NCI-H187 treated with DMSO at 0.1 percent for 48 hours (cell line): ENCODE data around the gene DCAF15.
A peak's percentile ranks its signal among the peaks of the same experiment; 100 is the strongest.
"Not testable (repeated sequence)": the region's sequence is repeated elsewhere in the genome, so short reads cannot be mapped to it uniquely, and the experiment has no call there.

Experiments used
- DNase-seq: peaks from one replicate; lab custom pipeline; 2025; lab: John Stamatoyannopoulos, UW

The DCAF15 gene

DNA sequence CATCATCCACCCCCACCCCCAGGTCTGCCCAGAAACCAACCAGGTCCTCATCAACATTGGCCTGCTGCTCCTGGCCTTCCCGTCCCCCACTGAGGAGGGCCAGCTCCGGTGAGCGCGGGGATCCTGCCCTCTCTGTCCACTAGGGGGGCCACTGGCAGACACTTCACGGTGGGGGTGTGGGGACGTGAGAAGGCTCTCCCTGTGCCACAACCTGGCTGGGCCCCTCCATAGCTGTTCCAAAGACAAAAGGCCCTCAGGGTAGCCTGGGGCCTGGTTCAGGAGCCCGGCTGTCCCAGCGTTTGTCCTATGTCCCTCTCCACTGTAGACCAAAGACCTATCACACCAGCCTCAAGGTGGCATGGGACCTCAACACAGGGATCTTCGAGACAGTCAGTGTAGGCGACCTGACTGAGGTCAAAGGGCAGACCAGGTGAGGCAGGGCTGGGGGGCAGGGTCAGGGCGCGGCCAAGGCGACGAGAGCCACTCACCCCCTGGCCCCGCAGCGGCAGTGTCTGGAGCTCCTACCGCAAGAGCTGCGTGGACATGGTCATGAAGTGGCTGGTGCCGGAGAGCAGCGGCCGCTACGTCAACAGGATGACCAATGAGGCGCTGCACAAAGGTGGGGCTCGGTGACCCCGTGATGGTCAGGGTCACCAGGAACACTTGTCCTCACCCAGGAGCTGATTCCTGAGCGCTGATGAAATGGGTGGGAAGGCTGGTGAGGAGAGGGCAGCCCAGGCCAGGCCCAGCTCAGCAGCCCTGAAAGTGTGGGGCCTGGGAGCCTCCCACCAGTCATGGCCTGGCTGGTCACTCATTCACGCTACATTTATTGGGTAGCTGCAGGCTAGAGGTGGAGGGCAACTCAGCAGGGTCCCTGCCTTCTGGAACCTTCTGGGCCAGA, 7.9 kb downstream of the DCAF15 start:
- no peak for DNase-seq

DNA sequence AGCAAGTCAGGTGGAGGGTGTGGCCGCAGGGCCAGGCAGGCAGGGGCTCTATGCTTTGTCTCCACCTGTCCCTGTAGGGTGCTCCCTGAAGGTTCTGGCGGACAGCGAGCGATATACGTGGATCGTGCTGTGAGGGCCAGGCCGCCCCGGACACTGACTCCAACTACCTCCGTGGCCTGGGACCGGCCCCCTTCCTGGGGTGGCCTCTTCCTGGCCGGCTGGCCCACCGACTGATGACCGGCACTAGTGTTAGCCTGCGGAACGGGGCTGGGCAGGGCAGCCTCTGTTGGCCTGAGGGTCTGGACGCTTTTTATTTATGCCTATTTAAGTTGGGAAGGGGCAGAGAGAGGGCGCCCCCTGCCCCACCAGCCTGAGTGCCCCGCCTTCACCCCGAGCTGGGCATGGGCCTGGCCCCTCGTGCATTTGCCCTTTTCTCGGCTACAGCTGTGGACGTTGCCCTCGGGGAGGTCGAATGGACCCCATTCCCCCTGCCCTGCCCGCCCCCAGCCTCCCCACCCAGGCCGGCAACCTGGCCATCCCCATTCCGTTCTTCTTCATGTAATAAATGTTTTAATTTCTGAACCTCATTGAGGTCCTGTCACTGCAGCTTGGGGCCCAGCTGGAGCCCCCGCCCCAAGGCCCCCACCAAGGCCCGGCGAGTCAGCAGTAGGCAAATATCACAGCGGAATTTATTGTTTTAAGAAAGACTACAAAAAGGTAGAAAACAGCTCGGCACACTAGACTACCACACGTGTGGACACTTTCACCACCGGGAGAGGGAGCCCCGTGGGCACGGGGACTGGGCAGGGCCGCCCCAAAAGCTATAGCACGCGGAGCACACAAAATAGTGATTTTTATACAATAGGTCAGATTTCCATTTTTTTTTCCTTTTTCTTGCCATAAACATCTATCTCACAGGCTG, 8.8 kb downstream of the DCAF15 start:
- DNase-seq: no peak

DNA sequence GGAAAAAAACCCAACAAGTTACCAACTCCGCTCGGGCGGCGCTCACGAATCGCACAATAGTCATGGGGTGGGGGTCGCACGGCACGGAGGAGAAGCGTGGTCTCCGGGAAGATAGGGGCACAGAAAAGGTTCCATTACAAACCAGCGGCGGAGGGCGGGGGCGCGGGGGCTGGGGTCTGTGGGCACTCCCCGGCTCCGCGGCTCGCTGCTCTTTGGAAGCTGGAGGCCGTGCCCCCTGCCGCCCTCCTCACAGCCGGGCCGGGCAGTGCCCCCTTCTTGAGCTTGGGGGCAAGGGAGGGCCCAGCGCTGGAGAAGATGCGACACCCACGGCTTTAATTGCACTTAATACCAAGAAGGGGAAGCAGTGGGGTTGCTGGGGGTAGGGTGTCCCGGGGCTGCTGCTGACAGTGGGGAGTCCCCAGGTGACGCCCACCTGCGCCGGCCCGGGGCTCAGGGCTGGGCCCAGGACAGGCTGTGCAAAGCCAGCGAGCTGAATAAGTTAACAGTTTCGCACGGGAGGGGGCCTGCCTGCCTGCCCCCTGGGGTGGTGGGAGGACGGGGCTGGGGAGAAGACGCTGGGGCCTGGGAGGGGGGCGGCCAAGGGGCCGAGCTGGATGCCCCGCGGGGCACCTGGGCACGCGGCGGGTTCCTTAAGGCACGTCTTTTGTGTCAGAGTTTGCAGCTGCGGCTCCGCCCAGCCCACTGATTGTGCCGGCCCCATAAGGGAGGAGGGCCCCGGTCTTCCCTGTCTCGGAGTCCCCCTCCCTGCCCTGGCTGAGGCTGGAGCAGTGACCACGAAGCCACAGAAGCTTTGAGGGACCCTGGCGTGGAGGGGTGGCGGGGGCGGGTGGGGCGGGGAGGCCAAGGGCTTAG, 9.8 kb downstream of the DCAF15 start:
- no peak for DNase-seq

DNA sequence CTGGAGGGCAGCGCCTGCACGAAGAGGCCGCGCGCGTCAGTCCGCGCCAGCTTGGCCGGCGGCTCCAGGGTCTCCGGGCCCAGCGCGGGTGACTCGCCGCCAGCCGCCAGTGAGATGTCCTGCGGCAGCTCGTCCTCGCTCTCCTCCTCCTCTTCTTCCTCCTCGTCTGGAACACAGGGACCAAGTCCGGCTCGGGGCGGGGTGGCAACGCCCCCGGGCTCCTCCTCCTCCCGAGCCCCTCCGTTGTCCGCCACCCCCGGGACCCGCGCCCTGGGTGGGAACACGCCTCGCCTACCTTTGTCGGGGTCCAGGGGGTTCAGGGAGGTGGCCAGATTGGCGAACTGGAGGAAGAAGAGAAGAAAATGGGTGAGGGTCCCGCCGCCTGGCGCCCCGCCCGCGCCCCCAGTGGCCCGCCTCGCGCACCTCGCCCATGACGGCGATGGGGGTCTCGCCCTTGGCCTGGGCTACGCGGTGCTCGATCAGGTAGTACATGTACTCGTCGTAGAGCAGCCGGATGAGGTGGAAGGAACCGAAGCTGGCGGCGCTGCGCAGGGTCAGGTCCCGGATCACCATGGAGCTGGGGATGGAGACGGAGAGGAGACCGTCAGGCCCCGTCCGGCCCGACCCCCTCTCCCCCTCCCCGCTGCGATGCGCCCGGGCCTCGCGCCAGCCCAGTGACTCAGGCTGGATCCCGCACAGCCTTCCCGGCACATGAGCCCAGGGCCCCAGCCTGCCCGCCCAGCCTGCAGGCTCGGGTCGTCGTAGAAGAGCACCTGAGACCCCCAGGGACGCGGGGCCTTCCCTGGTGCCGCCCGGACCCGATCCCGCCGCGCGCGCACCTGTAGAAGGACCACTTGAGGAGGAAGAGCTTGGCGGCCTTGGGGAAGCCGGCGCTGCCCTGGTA, 10.6 kb downstream of the DCAF15 start:
- DNase-seq: no peak

DNA sequence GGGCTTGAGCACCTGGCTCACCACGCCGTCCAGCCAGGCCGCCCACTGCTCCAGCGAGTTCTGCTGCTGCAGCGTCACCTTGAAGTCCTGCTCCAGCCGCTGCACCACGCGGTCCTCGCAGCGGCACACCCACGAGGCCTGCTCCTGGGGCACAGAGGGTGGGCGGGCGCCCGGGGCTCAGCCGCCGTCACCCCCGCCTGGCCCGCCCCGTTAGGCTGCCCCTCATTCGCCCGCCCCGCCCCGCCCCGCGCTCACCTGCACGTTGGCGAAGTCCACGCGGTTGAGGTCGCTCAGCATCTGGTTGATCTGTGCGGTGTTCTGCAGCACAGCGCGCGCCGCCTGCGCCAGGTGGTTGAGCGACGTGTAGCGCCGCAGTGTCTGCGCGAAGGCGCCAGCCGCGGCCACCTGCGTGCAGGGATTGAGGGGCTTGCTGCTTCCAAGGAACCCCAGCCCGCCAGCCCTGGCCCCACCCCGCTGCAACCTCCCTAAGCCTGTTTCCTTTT, 11.3 kb downstream of the DCAF15 start:
- no peak for DNase-seq

DNA sequence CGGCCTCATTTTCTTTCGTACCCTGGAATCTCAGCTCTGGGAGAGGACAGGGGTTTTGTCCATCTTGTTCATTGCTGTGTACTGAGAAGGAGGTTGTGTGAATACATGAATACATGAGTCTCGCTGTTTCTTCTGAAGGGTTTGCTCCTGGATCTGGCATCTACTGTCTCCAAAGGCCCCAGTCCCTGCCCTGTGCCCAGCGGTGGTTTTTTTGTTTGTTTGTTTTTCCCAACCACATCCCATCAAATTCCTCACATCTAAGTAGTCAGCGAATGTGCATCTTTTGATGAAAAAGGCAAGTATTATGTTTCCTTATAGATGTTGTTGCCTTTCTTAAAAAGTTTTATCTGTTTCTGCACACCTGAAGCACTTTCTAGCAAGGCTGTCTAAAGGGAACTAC, 12.5 kb downstream of the DCAF15 start:
- no peak for DNase-seq

DNA sequence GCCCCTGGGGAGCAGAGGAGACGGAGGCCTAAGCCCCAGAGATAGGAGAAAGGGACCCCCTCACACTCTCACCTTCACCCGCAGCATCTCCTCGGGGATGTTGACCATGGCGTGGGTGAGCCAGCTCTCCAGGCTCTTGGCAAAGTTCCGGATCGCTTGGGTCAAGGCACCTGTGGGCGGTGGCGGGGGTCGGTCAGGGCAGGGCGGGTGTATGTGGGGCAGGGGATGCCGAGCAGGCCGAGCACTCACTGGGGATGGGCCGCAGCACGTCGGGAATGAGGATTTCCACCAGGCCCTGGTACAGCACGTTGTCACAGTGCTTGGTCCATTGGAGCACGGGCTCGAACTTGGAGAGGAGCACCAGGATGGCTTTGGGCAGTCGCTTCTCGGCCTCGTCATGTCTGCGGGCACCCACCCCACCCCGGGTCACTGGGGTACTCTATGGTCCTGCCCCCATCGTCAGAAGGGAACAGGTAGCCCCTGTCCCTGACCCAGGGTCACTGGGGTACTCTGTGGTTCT, 13.1 kb downstream of the DCAF15 start:
- DNase-seq: no peak

DNA sequence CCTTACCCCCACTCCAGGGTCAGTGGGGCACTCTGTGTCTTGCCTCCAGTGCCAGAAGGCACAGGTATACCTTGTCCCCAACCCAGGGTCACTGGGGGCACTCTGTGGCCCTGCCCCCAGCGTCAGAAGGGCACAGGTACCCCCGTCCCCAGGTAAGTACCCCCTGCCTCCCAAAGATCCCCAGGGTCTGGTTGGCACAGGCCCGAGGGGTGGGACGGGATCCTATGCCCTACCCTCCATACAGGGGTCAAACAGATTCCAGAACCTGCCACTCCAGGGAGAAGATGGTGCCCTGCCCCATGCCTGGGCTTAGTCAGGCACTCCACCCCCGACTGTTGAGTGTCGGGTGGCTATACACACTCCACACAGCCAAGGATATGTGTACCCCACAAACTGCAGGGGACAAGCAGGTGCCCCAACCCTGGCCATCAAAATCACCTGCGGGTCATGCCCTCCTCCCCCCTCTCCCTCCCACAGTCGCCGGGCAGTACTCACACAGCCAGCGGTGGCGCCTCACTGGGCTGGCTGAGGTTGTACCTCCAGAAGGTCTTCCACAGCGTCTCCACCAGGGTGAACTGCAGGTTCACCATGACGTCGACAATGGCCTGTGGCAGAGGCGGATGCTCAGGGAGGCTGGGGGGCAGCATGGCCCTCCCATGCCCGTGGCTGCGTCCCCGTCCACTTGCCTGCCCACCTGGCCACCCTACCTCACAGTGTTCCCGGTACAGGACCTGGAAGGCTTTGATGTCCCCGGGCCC, 13.8 kb downstream of the DCAF15 start:
- DNase-seq: no peak

DNA sequence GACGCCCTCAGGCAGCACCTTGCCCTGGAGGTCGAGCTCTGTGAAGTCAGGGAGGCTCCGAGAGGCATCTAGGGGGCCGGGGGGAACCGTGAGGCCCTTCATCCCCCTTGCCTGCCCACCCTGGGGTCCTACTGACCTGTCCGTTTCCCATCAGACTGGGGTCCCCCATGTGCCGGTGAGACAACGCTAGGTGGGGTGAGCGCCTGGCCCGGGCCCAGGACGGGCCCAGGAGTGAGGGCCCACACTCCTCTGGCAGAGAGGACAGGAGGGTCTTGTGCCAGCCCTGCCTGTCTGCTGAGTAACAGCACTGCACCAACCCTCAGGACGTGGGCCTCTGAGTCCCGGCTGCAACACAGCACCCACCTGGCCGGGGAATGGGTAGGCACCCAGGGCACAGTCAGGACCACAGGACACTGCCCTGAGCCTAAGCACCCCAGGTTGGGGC, 14.4 kb downstream of the DCAF15 start:
- no peak for DNase-seq

DNA sequence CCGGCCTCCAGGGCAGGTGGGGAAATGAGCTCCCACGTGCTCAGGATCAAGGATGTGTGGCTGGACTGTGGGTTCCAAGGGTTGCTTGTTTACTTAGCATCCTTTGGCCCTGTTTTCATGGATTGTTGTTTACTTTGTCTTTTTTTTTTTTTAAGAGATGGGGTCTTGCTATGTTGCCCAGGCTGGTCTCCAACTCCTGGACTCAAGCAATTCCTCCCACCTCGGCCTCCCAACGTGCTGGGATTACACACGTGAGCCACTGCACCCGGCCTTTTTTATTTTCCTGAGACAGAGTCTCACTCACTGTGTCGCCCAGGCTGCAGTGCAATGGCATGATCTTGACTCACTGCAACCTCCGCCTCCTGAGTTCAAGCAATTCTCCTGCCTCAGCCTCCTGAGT, 14.9 kb downstream of the DCAF15 start:
- not testable (repeated sequence) for DNase-seq

DNA sequence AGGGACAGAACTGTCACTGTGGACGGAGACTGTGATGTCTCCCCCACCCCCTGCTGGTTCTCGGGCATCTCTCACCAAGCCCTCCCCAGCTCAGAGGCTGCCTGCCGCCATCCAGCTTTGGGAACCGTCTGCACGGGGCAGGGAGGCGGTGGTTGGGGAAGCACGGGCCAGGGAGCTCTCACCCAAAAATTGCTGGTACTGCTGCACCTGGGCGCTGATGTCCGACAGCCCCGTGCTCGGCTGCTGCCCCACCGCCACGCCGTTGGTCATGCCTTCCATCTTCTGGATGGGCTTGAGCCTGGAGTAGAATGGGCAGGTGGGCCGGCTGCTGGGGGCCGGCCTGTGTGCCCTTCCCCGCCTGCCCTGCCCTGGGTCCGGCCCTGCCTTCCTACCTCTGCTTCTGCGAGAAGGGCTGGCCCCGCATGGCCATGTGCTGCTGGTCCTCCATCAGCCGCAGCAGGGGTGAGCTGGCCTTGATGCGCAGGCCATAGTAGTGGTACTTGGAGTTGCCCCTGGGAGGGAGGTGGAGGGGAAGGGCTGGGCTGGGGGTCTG, 16.1 kb downstream of the DCAF15 start:
- DNase-seq: no peak

DNA sequence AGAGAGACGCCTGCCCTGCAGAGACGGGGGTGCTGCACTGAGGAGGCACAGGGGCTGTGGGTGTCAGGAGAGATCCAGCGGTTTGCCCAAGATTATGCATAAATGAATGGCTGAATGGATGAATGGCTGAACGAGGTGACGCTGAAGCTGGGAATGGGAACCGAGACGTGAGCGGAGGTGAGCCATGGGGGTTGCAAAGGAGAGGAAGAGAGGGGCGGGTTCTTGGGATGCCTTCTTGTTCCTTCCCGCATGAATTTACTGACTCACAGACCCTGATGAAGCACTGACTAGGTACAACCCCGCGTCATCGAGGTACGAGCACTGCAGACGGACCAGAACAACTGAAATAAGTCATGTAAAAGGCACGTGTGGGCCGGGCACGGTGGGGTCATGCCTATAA, 16.7 kb downstream of the DCAF15 start:
- no peak for DNase-seq

DNA sequence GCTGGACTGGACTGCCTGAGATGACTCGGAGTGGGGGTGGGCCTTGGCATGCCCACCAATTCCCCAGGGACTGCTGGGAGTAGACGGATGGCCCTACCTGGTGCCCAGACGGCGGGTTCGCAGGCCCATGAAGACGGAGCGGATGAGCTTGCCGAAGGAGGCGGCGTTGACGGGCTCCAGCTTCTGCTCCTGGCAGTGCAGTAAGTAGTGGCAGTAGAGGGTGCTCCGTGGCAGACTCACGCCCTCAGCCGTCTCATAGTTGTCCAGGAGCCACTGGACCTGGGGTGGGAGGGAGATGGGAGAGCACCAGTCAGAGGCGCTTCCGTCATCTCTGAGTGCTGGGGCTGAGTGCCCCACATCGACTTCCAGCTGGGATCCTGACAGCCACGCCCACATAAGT, 17.6 kb downstream of the DCAF15 start:
- no peak for DNase-seq

DNA sequence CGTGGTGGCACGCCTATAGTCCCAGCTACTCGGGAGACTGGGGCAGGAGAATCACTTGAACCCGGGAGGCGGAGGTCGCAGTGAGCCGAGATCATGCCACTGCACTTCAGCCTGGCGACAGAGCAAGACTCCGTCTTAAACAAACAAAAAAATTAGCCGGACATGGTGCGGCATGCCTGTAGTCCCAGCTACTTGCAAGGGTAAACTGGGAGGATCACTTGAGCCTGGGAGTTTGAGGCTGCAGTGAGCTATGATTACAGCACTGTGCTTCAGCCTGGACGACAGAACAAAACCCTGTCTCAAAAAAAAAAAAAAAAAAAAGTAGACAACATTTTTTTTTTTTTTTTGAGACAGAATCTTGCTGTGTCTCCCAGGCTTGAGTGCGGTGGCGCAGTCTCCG, 19.6 kb downstream of the DCAF15 start:
- DNase-seq: not testable (repeated sequence)

DNA sequence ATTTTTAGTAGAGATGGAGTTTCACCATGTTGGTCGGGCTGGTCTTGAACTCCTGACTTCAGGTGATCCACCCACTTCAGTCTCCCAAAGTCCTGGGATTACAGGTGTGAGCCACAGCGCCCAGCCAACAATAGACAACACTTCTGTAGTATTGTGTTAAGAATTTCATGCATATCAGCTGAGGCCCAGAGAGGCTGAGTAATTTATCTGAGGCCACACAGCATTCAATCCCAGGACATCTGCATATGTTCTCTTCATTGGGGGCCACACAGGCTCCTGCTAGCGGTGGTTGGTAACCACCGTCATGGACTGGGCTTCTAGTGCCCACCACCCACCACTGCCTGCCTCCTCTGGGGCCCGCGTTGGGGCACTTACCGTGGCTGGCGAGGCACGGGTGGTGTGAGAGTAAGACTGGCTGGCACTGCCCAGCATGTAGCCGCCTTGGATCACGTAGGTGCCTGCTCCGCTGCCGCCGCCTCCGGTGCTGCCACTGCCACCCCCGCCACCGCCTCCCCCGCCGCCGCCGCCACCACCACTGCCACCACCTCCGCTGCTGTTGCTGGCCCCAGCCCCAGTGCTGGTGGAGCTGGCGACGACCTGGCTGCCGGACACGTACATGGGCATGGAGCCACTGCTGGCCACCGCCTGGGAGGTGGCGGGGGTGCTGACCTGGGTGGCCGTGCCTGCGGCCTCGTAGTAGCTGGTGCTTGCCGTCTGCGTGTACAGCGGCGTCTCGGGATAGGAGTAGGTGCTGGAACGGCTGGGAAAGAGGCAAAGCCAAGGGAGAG, 20.3 kb downstream of the DCAF15 start:
- no peak for DNase-seq

DNA sequence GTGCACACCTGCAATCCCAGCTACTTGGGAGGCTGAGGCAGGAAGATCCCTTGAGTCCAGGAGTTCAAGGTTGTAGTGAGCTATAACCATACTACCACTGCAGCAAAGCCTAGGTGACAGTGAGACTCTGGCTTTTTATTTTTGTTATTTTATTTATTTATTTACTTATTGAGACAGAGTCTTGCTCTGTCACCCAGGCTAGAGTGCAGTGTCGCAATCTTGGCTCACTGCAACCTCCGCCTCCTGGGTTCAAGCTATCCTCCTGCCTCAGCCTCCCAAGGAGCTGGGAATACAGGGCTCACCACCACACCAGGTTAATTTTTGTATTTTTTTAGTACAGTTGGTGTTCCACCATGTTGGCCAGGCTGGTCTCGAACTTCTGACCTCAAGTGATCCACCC, 21.2 kb downstream of the DCAF15 start:
- not testable (repeated sequence) for DNase-seq

DNA sequence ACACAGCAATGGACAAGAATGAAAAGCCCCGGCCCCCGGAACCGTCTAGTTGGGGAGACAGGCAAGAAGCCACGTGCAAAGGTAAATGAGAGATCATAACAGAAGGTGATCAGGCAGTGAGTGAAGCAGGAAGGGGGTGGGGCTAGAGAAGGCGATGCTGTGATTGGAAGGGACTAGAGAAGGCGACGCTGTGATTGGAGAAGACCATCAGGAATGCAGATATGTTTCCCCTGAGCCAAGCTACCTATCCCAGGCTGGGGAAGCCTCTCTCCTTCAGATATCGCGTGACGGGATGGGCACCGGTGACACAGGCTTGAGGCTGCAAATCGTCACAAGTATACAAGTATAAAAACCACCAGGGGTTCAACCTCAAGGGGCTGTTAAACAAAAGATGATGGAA, 21.8 kb downstream of the DCAF15 start:
- peak; percentile 15 for DNase-seq

DNA sequence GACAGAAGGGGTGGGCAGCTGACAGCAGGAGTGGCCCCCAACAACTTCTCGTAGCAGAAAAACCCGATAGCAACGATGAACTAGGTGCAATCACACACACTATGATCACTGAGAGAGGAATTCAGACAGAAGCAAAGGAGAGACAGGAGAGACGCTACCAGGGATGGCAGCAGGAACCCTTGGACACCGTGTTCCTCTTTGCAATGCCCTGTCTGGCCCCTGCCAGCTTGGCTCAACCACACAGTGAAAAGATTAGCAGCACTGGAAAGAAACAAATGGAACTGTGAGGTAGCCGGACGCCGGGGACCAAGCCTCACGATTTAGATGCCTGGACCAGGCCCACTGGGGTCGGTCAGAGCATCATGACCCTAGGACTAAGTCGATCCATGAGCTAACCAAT, 23.6 kb downstream of the DCAF15 start:
- no peak for DNase-seq

DNA sequence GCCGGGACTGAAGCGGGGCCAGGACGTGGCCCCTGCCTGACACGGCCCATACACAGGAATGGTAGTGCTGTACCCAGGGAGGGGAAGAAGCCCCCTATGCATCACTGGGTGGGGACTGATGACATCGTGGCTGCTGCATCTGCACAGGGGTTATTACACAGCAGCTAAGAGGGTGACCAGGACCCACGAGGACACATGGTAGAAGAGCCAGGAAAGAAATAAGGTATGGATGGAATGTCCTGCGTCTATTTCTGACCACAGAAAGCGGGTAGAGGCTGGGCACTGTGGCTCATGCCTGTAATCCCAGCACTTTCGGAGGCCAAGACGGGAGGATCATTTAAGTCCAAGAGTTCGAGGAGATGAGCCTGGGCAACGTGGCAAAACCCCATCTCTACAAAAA, 24.1 kb downstream of the DCAF15 start:
- no peak for DNase-seq
